ENCODE measurements around the gene TMEM187.
A peak's percentile ranks its signal among the peaks of the same experiment; 100 is the strongest.

Gene TMEM187, protein sequence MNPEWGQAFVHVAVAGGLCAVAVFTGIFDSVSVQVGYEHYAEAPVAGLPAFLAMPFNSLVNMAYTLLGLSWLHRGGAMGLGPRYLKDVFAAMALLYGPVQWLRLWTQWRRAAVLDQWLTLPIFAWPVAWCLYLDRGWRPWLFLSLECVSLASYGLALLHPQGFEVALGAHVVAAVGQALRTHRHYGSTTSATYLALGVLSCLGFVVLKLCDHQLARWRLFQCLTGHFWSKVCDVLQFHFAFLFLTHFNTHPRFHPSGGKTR
- 0.66 to 8.2 (median 3.0) reads per million in 17 experiments for total RNA-seq

GRCh38 chrX:153972368-153973126, at the start of gene TMEM187:
TSS of gene TMEM187 (plus strand) at chrX:153972754. CDS start at chrX:153982063, 9,309 bp downstream.
- DNase-seq: peak; percentile 91 to 95 (median 94)

DNA sequence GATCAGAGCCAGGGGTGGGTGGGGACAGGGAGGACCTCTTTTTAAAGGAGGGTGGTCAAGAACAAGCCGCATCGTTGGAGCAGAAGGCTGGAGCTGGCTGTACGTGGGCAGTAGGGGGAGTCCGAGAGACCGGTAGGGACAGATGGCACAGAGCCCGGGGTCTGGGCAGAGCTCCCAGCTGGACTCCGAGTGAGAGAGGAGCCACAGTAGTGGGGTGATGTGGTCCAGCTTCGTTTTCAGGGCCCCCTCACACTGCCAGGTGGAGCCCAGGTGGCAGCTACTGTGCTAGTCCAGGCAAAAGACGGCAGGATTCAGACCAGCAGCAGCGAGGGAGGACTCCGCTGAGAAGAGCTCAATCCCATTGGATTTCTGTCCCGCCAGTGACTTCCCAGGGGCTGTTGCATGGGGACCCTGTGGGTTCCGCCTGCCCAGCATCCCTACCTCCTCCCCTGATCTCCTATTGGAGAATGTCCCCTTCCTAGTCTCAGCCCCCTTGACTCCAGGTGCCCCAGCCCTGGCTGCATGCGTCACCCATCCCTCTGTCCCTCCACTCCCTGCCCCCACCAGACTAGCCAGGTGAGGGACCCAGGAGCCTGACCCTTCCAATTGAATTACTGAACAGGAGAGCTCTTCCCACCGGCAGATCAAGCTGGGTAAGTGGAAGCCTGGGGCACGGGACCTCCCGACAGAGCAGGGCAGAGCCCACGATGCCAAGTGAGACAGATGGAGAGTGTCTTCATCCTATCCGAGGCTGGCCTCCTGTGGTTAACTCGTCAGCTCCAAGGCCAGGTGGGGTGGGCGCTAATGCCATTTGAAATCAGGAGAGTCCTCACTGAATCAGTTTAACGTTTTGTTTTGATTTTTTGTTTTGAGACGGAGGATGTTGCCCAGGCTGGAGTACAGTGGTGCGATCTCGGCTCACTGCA, 49.4 kb upstream of the TMEM187 start:
- DNase-seq: peak in 3 of 4 experiments; percentile 37 to 43 (median 38)

GRCh38 chrX:153924149-153924861, 48.2 kb upstream of the TMEM187 start:
- peak; percentile 58 to 78 (median 76) for DNase-seq

DNA sequence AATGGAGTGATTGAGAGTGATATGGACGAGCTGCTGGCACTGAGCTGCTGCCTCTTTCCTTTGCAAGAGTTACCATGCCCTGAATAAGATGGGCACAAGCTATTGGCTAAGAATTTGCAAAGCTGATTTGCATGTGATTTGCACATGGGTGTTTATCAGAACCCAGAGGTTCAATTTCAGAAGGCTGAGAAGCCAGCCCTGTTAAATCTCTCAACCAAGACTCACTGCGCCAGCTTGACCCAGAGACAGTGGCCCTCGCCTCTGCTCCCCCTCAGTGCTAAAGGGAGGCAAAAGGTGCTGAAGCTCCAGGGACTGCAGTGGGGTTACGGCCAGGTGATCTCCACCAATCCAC, 47.2 kb upstream of the TMEM187 start:
- DNase-seq: peak in 1 of 4 experiments; percentile 34

GRCh38 chrX:153925739-153926551, 46.6 kb upstream of the TMEM187 start, which contains the start of gene ARHGAP4:
TSS of gene ARHGAP4 (minus strand) at chrX:153926264. CDS start at chrX:153926202, 62 bp downstream.
- peak; percentile 56 to 85 (median 75) for DNase-seq

DNA sequence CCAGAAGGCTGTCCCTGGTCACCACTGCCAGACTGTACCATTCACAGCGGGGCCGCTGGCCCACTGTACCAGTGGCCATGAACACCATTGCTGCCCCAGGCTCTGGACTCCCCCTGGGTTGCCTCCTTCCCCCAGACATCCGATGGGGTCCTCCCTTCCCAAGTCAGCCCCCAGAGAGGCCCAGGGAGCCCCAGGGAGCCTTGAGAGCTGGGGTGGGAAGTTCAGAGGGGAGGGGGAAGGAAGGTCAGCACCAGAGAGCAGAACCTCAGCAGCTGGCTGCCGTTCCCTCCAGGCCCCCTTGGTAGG, 46.0 kb upstream of the TMEM187 start:
- DNase-seq: no peak

DNA sequence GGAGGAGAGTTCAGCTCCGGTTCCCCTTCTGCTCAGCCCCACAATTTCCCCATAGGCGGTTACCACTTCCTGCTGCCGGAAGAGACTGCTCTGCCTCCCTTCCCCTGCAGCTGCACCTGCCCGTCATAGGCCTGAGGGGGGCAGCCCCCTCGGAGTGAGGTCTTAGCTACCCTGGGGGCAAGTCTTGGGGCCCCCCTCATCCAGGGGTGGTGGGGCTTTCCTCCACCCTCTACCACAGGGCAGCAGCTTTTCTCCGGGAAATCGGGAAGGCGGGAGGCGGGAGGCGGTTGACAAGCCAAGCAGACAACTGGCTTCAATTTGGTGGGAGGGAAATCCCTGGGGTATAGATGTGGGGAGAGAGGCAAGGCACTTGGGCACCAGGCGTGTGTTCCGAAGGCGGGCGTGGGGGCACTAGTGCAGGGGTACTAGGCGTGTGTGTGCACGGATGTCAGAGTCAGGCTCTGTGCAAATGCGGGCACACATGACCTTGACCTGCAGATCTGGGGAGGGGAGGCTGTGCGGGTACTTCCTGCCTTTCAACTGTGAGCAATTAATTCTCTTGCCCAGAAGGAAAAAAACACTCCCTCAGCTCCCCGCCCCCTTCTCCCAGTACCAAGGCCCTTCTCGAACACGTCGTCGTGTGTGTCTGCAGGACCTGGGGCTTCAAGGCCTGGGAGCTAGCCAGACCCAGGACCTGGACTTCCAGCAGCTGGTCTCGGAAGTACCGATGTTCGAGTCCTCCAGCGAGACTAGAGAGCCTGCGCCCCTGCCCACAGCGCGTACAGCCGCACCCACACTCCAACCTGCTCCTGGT, 45.5 kb upstream of the TMEM187 start:
- DNase-seq: peak; percentile 80 to 90 (median 89)

GRCh38 chrX:153927672-153927921, 45.0 kb upstream of the TMEM187 start:
- DNase-seq: peak in 1 of 4 experiments; percentile 59

DNA sequence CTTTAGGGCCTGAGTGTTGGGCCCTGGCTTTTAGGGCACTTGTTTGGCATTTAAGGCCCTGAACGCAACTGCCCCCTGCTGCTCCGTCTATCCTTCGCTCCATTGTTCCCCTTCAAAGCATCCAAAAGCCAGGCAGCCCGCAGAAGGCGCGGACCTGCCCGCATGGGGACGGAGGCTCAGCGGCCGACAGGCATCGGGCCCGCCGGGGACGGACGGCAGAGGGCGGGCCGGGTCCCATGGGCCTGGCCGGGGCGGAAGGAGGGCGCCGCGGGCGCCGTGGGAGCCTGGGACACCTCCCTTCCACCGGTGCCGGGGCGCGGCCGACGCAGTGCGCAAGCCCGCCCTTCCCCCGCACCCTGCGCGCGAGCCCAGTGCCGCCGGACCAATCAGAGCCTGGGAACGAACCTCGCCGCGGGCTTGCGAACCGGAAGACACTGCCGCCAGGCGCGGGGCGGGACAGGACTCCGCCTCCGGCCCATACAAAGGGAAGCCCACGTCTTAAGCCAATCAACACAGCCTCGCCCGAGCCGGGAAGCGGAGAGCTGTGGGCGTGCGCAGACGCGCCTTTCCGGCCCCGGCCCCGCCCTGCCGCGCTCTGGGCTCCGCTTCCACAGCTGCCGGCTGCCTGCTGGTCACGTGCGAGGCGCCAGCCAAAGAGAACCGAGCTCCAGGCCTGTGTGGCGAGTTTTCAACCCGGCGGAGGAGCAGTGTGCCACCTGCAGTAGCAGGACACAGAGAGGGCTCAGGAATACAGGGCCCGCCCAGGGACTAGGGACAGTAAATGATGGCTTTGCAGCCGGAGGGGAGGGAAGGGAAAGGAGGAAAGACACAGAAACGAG, 44.4 kb upstream of the TMEM187 start:
- DNase-seq: peak; percentile 95 to 98 (median 97)

DNA sequence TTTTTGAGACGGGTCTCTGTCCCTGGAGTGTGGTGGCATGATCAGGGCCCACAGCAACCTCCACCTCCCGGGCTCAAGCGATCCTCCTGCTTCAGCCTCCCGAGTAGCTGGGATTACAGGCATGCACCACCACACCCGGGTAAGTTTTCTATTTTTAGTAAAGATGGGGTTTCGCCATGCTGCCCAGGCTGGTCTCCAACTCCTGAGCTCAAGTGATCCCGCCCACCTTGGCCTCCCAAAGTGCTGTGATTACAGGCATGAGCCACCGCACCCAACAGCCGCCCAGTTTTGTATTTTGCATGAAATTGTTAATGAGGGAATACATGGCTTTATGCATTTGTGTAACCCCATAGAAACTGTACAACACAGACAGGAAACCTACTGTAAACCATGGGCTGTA, 43.7 kb upstream of the TMEM187 start:
- DNase-seq: no peak

DNA sequence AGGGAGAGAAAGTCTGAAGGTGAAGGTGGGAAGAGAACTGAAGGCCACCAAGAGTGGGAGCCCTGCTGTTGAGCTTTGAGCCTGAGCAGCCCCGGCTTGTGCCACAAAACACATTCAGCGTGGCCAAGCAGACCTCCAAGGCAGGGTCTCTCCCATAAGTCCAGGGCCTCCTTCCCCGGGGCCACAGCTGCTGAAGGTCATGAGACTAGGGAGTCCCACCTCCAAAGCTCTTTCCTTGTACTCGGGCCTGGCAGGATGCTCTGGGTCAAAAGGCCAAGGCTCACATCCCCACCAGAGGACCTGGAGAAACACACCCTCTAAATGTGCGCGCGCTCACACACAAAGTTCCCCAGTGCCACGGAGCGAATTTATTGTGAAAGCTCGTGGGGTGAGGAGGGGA, 43.0 kb upstream of the TMEM187 start:
- DNase-seq: no peak

- no peak for DNase-seq
Measured at GRCh38 chrX:153930011-153930910, 42.3 kb upstream of the TMEM187 start.

- no peak for DNase-seq
Measured at GRCh38 chrX:153931151-153931550, 41.4 kb upstream of the TMEM187 start.

- DNase-seq: no peak
Measured at GRCh38 chrX:153931748-153932147, 40.8 kb upstream of the TMEM187 start.

DNA sequence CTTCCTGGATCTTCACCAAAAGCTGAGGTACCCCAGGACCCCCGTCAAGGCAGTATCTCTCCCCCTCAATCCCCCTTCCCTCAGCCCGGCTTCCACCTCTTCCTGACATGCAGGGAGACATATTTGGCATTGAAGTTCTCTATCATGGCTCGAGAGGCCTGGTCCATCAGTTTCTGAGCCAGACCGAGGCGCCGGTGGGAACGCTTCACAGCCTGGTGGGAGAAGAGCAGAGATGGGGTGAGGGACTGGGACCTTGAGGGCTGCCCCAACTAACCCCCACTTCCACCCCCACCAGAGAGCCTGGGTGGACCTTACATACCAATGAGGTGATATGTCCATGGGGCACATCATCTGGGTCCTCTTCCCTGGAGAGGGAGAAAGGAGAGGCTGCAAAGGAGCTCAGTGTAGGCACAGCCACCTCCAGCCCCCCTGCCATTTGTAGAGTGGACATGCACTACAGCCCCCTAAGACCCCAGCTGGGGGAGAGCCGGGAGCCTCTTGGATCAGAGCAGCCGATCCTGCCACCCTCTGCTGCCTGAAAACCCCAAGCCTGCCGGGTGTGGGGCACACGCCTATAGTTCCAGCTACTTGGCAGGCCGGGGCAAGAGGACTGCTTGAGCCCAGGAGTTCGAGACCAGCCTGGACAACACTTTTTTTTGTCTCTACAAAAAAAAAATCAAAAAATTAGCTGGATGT, 40.2 kb upstream of the TMEM187 start:
- no peak for DNase-seq

DNA sequence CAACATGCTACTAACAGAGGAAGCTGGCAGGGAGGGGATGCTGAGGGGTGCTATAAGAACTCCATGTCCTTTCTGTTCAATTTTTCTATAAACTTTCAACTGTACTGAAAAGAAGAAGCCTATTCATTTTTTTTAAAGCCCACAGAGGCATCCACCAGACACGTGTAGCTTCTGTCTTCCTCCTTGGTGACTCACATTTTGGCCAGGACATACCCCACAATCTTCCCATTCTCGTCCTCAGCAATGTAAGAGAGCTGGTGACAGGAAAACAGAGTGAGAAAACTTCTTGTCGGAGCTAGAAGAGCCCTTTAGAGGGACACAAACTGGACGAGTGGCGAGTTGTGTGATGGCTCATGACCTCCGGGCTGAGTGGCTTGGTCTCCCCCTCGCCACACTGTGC, 38.8 kb upstream of the TMEM187 start:
- DNase-seq: peak; percentile 26 to 62 (median 52)

DNA sequence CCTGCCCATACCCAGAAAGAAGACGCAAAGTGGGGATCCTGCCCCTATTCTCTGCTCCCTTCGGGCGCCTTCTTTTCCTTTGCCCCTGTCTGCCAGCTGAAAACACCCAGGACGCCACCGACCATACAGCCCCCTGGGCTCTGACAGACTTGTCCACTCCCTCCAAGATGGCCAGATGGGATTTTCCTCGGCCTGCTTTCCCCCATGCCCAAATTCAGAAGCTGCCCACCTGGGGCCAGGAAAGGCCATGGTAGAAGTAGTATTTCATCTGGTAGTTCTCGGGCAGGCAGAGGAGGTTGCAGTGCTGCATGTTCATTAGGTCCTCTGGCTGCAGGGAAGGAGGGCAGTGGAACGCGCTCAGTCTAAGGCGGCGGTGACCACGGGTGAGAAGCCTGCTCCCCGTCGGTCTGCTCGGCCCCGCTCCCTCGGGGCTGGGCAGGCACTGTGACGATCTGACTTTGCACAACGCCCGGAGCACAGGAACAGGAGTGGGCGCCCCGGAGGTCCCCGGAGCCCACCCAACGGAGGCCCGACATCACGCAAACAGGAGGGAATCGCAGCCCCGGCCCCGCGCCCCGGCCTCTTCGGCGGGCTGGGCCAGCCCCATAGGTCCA, 38.3 kb upstream of the TMEM187 start:
- DNase-seq: peak in 1 of 4 experiments; percentile 34
